Esophagus muscularis mucosa (tissue), 4 donors: ENCODE data around the gene LY9.

Source experiments
- CTCF ChIP-seq, 3 experiments: fragments of 200-600 bp in 2 of 3; fragments of 450-650 bp in 1 of 3; sonication (generic) in 2 of 3; IDR thresholded peaks; one replicate each; pipeline ENCODE4 v1.5.1; 2017 to 2019; ENCODE audit warnings: antibody characterized with exemption in 3 of 3, mild to moderate bottlenecking in 2 of 3, moderate library complexity in 1 of 3
- EP300 ChIP-seq: sonication (generic); formaldehyde crosslinking; IDR thresholded peaks from one replicate; pipeline ENCODE4 v1.6.1; 2017; ENCODE audit warnings: antibody characterized with exemption
- POLR2A ChIP-seq: fragments of 450-650 bp; IDR thresholded peaks from one replicate; pipeline ENCODE4 v1.6.1; 2017; ENCODE audit warnings: antibody characterized with exemption, moderate library complexity, mild to moderate bottlenecking, low read depth
- POLR2AphosphoS5 ChIP-seq, 2 donors: sonication (generic); formaldehyde crosslinking; IDR thresholded peaks; one replicate each; pipeline ENCODE4 v1.6.1; 2017; ENCODE audit warnings: antibody characterized with exemption in 2 of 2

- TF ChIP-seq CTCF (IDR thresholded peaks at IDR 0.05): no peak
- no peak for TF ChIP-seq EP300
- no peak for TF ChIP-seq POLR2A
- TF ChIP-seq POLR2AphosphoS5 (IDR thresholded peaks at IDR 0.05): no peak
Measured at GRCh38 chr1:160837558-160838205, 41.7 kb downstream of the LY9 start.
